ENCODE data around the gene CIAO2A. TPM values are rescaled to one million over a fixed set of nuclear protein-coding genes. Genes with fewer than 3 reads are reported as not detected.

The CIAO2A gene
- total and polyA plus RNA-seq, 12 donors, result 49.2 to 209 (median 118) TPM

DNA sequence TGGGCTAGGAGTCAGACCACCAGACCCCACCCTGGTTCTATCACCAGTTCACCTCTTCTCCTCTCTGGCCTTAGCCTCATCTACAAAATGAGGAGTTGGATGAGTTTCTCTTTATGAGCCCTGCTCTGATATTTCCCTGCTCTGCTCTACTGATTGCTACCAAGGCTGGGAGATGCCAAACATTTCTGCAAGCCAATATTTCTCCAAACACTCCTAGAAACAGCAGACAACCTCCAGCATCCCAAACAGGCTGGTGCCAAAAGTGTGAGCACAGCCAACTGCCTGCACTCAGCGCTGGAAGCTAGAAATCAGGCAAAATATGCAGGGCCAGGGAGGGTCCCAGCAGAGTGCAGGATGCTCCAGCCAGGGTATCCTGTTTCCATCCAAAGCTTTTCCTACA is 58.1 kb downstream of the CIAO2A start:
- no peak overlapping the region for H3K4me3 ChIP-seq
- no peak for DNase-seq
- no peaks in the 10 kb centered on the region for H3K9me3 ChIP-seq (replicated peaks in 1 of 3)
- WGBS, 4 donors, result 82 to 100% (median 93%) methylated on average over 1 of the region's 1 CpG
- TF ChIP-seq, protein P1, sequence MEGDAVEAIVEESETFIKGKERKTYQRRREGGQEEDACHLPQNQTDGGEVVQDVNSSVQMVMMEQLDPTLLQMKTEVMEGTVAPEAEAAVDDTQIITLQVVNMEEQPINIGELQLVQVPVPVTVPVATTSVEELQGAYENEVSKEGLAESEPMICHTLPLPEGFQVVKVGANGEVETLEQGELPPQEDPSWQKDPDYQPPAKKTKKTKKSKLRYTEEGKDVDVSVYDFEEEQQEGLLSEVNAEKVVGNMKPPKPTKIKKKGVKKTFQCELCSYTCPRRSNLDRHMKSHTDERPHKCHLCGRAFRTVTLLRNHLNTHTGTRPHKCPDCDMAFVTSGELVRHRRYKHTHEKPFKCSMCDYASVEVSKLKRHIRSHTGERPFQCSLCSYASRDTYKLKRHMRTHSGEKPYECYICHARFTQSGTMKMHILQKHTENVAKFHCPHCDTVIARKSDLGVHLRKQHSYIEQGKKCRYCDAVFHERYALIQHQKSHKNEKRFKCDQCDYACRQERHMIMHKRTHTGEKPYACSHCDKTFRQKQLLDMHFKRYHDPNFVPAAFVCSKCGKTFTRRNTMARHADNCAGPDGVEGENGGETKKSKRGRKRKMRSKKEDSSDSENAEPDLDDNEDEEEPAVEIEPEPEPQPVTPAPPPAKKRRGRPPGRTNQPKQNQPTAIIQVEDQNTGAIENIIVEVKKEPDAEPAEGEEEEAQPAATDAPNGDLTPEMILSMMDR (IDR thresholded peaks at IDR 0.05), result no peak
- TF ChIP-seq POLR2A (IDR thresholded peaks at IDR 0.05), result no peak
- no peaks in the 10 kb centered on the region for H3K4me1 ChIP-seq (replicated peaks in 1 of 2)
- H3K36me3 ChIP-seq (replicated peaks in 1 of 2), result no peaks in the 10 kb centered on the region
- no peaks in the 10 kb centered on the region for H3K27me3 ChIP-seq
- intact Hi-C loops (cut with DNase I), result no loop called here
- no peak overlapping the region for H3K27ac ChIP-seq

DNA sequence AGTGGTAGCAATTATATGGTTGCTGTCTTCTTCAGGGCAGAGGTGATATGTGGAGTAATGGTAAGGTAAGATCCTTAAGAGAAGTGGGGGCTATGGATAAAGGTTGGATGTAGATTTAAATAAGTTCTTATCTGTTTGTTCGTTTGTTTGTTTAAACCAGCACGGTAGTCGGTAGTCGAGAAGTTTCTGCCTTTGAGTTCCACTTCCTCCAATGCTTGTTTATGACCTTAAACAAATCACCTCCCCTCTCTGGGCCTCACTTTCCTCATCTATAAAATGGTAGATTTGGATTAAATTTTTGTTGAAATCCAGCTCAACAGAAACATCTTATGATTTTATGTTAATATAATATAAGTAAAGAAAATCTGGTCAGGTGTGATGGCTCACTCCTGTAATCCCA is 59.1 kb downstream of the CIAO2A start:
- DNase-seq, result no peak
- intact Hi-C loops (cut with DNase I), result no loop called here
- Histone ChIP-seq H3K27me3 (no peaks in the 10 kb centered on the region), H3K4me3 (no peak overlapping the region), H3K9me3 (replicated peaks in 1 of 3) (no peaks in the 10 kb centered on the region), H3K4me1 (replicated peaks in 1 of 2) (no peaks in the 10 kb centered on the region), H3K27ac (no peak overlapping the region), H3K36me3 (replicated peaks in 1 of 2) (no peaks in the 10 kb centered on the region)
- TF ChIP-seq POLR2A (IDR thresholded peaks at IDR 0.05), result no peak
- TF ChIP-seq, protein P1 (IDR thresholded peaks at IDR 0.05), result no peak
- WGBS, 4 donors, result 47 to 82% (median 52%) methylated on average over 4 of the region's 4 CpGs

DNA sequence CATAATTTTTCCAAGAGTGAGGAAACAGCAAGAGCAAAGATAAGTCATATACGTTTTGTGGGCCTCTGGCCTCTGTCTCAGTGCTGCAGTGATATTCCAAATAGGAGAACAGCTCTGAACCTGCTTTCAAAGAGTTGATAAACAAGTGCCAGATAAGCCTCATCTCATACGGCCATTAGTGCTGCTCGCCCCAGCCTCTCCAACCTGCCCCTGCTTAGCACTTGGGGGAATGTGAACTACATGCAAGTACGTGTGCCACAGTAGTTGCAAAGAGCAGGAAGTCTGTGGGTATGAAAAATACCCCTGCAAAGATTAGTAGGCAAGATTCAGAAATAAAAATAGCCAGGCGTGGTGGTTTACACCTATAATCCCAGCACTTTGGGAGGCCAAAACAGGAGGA is 61.3 kb downstream of the CIAO2A start:
- H3K4me3 ChIP-seq, result no peak overlapping the region
- TF ChIP-seq, protein P1 (IDR thresholded peaks at IDR 0.05), result no peak
- TF ChIP-seq POLR2A (IDR thresholded peaks at IDR 0.05), result no peak
- intact Hi-C loops (cut with DNase I), result no loop called here
- no peak for DNase-seq
- no peaks in the 10 kb centered on the region for H3K36me3 ChIP-seq (replicated peaks in 1 of 2)
- H3K9me3 ChIP-seq (replicated peaks in 1 of 3), result no peaks in the 10 kb centered on the region
- peaks cover 0 to 6% of the 10 kb centered on the region in 2 donors for H3K4me1 ChIP-seq (replicated peaks in 1 of 2)
- H3K27ac ChIP-seq, result no peak overlapping the region
- H3K27me3 ChIP-seq, result no peaks in the 10 kb centered on the region
- WGBS, 4 donors, result 83 to 90% (median 86%) methylated on average over 5 of the region's 5 CpGs

DNA sequence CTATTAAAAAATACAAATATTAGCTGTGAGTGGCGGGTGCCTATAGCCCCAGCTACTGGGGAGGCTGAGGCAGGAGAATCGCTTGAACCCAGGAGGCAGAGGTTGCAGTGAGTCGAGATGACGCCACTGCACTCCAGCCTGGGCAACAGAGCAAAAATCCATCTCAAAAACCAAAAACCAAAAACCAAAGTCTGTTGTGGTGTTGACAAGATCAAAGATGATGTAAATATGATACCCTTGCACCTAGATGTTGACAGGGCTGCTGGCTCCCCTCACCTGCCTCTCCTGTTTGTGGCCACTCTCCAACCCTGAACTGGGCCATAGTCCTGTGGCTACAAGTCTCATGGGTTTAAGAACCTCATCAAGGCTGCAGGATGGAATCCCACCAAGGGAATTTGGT is 63.5 kb downstream of the CIAO2A start:
- Histone ChIP-seq H3K4me3 (no peak overlapping the region), H3K4me1 (replicated peaks in 1 of 2) (peaks cover 0 to 11% of the 10 kb centered on the region in 2 donors), H3K9me3 (replicated peaks in 1 of 3) (no peaks in the 10 kb centered on the region), H3K27ac (no peak overlapping the region), H3K27me3 (no peaks in the 10 kb centered on the region), H3K36me3 (replicated peaks in 1 of 2) (no peaks in the 10 kb centered on the region)
- 96 to 97% (median 96%) methylated on average over 4 of the region's 4 CpGs for WGBS, 4 donors
- intact Hi-C loops (cut with DNase I), result no loop called here
- TF ChIP-seq POLR2A (IDR thresholded peaks at IDR 0.05), result no peak
- TF ChIP-seq, protein P1 (IDR thresholded peaks at IDR 0.05), result no peak
- DNase-seq, result no peak
